ENCODE data around the gene MYO16. TPM values are rescaled to one million over a fixed set of nuclear protein-coding genes. Genes with fewer than 3 reads are reported as not detected.

Gene MYO16
- total RNA-seq, 1 donor, result not detected

- H4K20me1 ChIP-seq (ENCODE audit: insufficient read depth, low read length), result no peaks in the 10 kb centered on the region
- no peaks in the 10 kb centered on the region for H3K36me3 ChIP-seq (ENCODE audit: insufficient read depth, low read length)
- H3K9me3 ChIP-seq (ENCODE audit: low read depth, low read length), result no peaks in the 10 kb centered on the region
- H3K27me3 ChIP-seq (ENCODE audit: insufficient read depth, low read length), result peaks cover 3% of the 10 kb centered on the region
- DNase-seq (ENCODE audit: insufficient read length, low spot score, missing footprints), result no peak
- H3K4me1 ChIP-seq (ENCODE audit: insufficient read depth, low read length), result peaks cover 6% of the 10 kb centered on the region
- H3K4me3 ChIP-seq (ENCODE audit: insufficient read depth, low read length), result no peak overlapping the region
- H3K27ac ChIP-seq (ENCODE audit: low read depth, low read length), result no peak overlapping the region
- TF ChIP-seq CTCF (IDR thresholded peaks at IDR 0.05; ENCODE audit: extremely low read depth, low read depth, low read length), result no peak
- no peak overlapping the region for H2AFZ ChIP-seq (ENCODE audit: low read length)
- H3K4me2 ChIP-seq (ENCODE audit: insufficient read depth, low read length), result no peak overlapping the region
- no peaks in the 10 kb centered on the region for H3K79me2 ChIP-seq (ENCODE audit: insufficient read depth, low read length)
Measured at GRCh38 chr13:108955741-108956140, 326.3 kb downstream of the MYO16 start.

- H3K79me2 ChIP-seq (ENCODE audit: insufficient read depth, low read length), result no peaks in the 10 kb centered on the region
- no peaks in the 10 kb centered on the region for H3K36me3 ChIP-seq (ENCODE audit: insufficient read depth, low read length)
- peak overlapping the region; percentile 22 for H3K27ac ChIP-seq (ENCODE audit: low read depth, low read length)
- no peak overlapping the region for H3K4me3 ChIP-seq (ENCODE audit: insufficient read depth, low read length)
- peak overlapping the region; percentile 60 for H3K4me2 ChIP-seq (ENCODE audit: insufficient read depth, low read length)
- H3K9me3 ChIP-seq (ENCODE audit: low read depth, low read length), result no peaks in the 10 kb centered on the region
- peaks cover 6% of the 10 kb centered on the region for H3K4me1 ChIP-seq (ENCODE audit: insufficient read depth, low read length)
- no peak for TF ChIP-seq CTCF (IDR thresholded peaks at IDR 0.05; ENCODE audit: extremely low read depth, low read depth, low read length)
- H3K27me3 ChIP-seq (ENCODE audit: insufficient read depth, low read length), result peaks cover 3% of the 10 kb centered on the region
- DNase-seq (ENCODE audit: insufficient read length, low spot score, missing footprints), result no peak
- H4K20me1 ChIP-seq (ENCODE audit: insufficient read depth, low read length), result no peaks in the 10 kb centered on the region
- H2AFZ ChIP-seq (ENCODE audit: low read length), result peak overlapping the region; percentile 31
Measured at GRCh38 chr13:108957369-108958012, 328.1 kb downstream of the MYO16 start.

GRCh38 chr13:108958013-108958376 is 328.6 kb downstream of the MYO16 start:
- TF ChIP-seq CTCF (IDR thresholded peaks at IDR 0.05; ENCODE audit: extremely low read depth, low read depth, low read length), result no peak
- Histone ChIP-seq H3K27me3 (ENCODE audit: insufficient read depth, low read length) (peaks cover 3% of the 10 kb centered on the region), H3K4me1 (ENCODE audit: insufficient read depth, low read length) (peaks cover 6% of the 10 kb centered on the region), H3K36me3 (ENCODE audit: insufficient read depth, low read length) (no peaks in the 10 kb centered on the region), H2AFZ (ENCODE audit: low read length) (no peak overlapping the region), H3K27ac (ENCODE audit: low read depth, low read length) (peak overlapping the region; percentile 22), H4K20me1 (ENCODE audit: insufficient read depth, low read length) (no peaks in the 10 kb centered on the region), H3K79me2 (ENCODE audit: insufficient read depth, low read length) (no peaks in the 10 kb centered on the region), H3K4me3 (ENCODE audit: insufficient read depth, low read length) (no peak overlapping the region), H3K9me3 (ENCODE audit: low read depth, low read length) (no peaks in the 10 kb centered on the region), H3K4me2 (ENCODE audit: insufficient read depth, low read length) (peak overlapping the region; percentile 60)
- no peak for DNase-seq (ENCODE audit: insufficient read length, low spot score, missing footprints)

GRCh38 chr13:108959234-108959633 is 329.8 kb downstream of the MYO16 start:
- H4K20me1 ChIP-seq (ENCODE audit: insufficient read depth, low read length), result no peaks in the 10 kb centered on the region
- H3K27ac ChIP-seq (ENCODE audit: low read depth, low read length), result no peak overlapping the region
- peak; percentile 19 for DNase-seq (ENCODE audit: insufficient read length, low spot score, missing footprints)
- H3K36me3 ChIP-seq (ENCODE audit: insufficient read depth, low read length), result no peaks in the 10 kb centered on the region
- no peak overlapping the region for H3K4me2 ChIP-seq (ENCODE audit: insufficient read depth, low read length)
- TF ChIP-seq CTCF (IDR thresholded peaks at IDR 0.05; ENCODE audit: extremely low read depth, low read depth, low read length), result no peak
- peaks cover 12% of the 10 kb centered on the region for H3K4me1 ChIP-seq (ENCODE audit: insufficient read depth, low read length)
- H3K79me2 ChIP-seq (ENCODE audit: insufficient read depth, low read length), result no peaks in the 10 kb centered on the region
- H3K27me3 ChIP-seq (ENCODE audit: insufficient read depth, low read length), result peaks cover 3% of the 10 kb centered on the region
- no peak overlapping the region for H2AFZ ChIP-seq (ENCODE audit: low read length)
- H3K4me3 ChIP-seq (ENCODE audit: insufficient read depth, low read length), result no peak overlapping the region
- H3K9me3 ChIP-seq (ENCODE audit: low read depth, low read length), result no peaks in the 10 kb centered on the region

Data from osteoblast (primary cell).